GM20000 (cell line): ENCODE results near the gene RGS19.

Source experiments
- DNase-seq: peaks from one replicate; pipeline ENCODE4 v3.0.0; 2012; ENCODE audit warnings: low spot score
- CTCF ChIP-seq: IDR thresholded peaks from 2 replicates; pipeline ENCODE4 v1.5.1; 2012; ENCODE audit warnings: mild to moderate bottlenecking, control low read depth; ENCODE audit errors: extremely low read depth, missing control alignments

Gene RGS19

DNA sequence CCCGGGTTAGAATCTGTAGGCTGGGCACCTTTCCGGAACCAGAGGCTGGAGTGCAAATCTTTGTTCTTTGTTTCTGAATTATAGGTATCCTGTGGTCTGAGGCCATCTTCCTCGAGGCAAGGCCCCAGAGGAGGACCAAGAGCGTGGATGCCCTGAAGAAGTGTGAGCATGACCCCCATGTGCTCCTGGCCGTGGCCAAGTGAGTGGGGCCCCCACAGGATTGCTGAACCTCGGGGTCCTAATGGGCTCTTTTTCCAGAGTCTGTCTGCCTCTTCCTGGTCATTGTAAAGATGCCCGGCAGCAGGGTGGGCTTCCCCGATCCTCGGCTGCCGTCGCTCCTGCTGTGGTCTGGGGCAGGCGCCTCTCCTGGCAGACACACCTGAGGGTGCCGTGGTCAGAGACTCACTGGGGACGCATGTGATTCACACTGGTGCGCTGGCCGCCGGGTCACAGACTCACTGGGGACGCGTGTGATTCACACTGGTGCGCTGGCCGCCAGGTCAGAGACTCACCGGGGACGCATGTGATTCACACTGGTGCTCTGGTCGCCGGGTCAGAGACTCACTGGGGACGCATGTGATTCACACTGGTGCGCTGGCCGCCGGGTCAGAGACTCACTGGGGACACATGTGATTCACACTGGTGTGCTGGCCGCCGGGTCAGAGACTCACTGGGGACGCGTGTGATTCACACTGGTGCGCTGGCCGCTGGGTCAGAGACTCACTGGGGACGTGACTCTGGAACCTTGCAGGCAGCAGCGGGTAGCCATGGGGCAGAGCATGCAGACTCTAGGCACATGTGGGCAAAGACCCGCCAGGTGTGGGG is 49.8 kb downstream of the RGS19 start:
- DNase-seq: no peak
- no peak for TF ChIP-seq CTCF

DNA sequence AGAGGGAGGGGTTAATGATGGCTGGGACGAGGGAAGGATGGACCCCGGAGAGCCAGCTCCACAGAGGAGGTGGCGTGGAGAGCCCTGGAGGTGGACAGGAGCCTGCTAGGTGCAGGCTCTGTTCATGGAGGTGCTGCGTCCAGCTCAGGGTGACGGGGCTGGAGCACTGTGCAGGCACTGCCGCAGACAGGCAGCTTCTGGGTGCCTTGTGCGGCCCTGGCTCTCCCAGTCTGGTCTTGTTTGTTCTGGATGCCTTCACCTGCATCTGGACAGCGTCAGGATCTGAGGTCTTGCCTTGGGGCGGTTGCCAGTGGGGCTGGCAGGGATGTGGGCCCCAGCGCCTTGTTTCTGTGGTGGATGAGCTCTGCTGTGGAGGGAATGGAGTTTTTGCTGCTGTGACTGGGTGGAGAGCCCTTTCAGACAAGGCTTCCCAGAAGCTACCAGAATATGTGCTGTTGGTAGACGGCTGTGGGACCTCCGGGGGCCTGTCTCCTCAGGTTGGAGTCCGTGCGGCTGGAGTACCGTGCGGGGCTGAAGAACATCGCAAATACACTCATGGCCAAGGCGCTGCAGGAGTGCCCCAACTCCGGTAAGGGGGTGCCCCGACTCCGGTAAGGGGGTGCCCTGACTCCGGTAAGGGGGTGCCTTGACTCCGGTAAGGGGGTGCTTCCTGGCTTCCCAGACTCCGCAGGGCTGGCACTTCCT is 51.2 kb downstream of the RGS19 start:
- DNase-seq: no peak
- no peak for TF ChIP-seq CTCF

DNA sequence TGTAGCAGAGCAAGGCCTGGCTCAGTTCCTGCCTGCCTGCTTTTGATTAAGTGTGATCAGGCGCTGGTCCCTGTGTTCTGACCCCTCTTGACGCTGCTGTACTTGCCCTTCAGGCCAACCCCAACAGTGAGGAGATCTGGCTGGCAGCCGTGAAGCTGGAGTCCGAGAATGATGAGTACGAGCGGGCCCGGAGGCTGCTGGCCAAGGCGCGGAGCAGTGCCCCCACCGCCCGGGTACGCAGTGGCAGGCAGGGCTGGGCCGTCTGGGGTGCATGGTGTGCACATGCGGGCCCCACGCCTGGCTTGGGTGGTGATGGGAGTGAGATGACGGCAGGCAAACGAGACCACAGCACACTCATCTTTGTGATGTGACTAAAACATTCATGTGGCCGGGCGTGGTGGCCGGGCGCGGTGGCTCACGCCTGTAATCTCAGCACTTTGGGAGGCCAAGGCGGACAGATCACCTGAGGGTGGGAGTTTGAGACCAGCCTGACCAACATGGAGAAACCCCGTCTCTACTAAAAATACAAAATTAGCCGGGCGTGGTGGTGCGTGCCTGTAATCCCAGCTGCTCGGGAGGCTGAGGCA is 53.4 kb downstream of the RGS19 start:
- no peak for DNase-seq
- TF ChIP-seq CTCF: no peak

DNA sequence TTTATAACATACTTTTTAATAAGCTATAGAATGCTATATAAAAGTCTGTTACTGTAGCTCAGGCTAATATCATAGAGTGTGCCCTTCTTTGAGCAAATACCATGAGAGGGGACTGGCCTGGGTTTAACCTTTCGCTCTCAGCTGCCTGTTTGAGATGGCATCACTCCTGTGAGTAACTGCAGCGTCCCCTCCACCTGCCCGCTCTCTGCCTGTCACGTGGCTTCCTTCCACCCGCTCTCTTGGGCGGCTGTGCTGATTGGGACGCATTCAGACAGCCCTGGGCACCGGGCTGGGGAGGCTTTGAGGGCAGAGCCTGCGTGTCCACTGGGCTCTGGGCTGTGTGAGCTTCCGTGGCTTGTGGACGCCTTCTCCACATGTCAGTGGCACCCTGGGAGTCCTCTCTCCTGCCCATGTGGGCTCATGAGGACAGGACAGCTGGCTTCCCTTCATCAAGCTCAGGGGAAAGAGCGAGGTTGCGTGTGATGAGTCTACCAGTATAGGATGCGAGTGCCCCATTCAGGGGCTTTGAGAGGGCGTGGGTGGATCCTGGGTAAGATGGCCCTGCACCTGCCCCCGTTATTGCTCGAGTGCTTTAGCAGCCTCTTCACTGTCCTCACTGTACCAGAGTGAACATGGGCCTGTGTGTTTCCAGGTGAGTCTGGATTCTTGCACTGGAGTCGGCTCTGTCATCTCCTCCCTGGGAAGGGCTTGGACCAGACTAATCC is 54.1 kb downstream of the RGS19 start:
- no peak for TF ChIP-seq CTCF
- no peak for DNase-seq

- no peak for DNase-seq
- no peak for TF ChIP-seq CTCF
Measured at GRCh38 chr20:64024141-64024990, 55.0 kb downstream of the RGS19 start.

GRCh38 chr20:64023361-64024140 is 55.8 kb downstream of the RGS19 start:
- no peak for TF ChIP-seq CTCF
- no peak for DNase-seq
